Measurements from ENCODE around the gene ROBO1.
"Not testable (repeated sequence)": the region's sequence is repeated elsewhere in the genome, so short reads cannot be mapped to it uniquely, and the experiment has no call there.

Gene ROBO1

GRCh38 chr3:78721771-78722543, 1045.8 kb downstream of the ROBO1 start:
- no peak for DNase-seq

GRCh38 chr3:78718707-78719106, 1049.1 kb downstream of the ROBO1 start:
- no peak for DNase-seq

- DNase-seq, result no peak
Observed at GRCh38 chr3:78717041-78717440, 1050.8 kb downstream of the ROBO1 start.

GRCh38 chr3:78712941-78713340, 1054.9 kb downstream of the ROBO1 start:
- DNase-seq, result no peak

GRCh38 chr3:78712270-78712669, 1055.5 kb downstream of the ROBO1 start:
- no peak for DNase-seq

GRCh38 chr3:78708565-78709073, 1059.2 kb downstream of the ROBO1 start:
- no peak for DNase-seq

- no peak for DNase-seq
Observed at GRCh38 chr3:78707609-78708008, 1060.2 kb downstream of the ROBO1 start.

- no peak for DNase-seq
Observed at GRCh38 chr3:78706906-78707523, 1060.8 kb downstream of the ROBO1 start.

- DNase-seq, result no peak
Observed at GRCh38 chr3:78703944-78704343, 1063.9 kb downstream of the ROBO1 start.

- DNase-seq, result no peak
Observed at GRCh38 chr3:78701537-78701936, 1066.3 kb downstream of the ROBO1 start.

- DNase-seq, result no peak
Observed at GRCh38 chr3:78698431-78698830, 1069.4 kb downstream of the ROBO1 start.

- DNase-seq, result no peak
Observed at GRCh38 chr3:78697426-78697825, 1070.4 kb downstream of the ROBO1 start.

- no peak for DNase-seq
Observed at GRCh38 chr3:78690766-78691165, 1077.0 kb downstream of the ROBO1 start.

GRCh38 chr3:78689378-78689777, 1078.4 kb downstream of the ROBO1 start:
- DNase-seq, result no peak

GRCh38 chr3:78687520-78687919, 1080.3 kb downstream of the ROBO1 start:
- DNase-seq, result no peak

GRCh38 chr3:78683284-78683683, 1084.5 kb downstream of the ROBO1 start:
- no peak for DNase-seq

GRCh38 chr3:78675119-78675805, 1092.5 kb downstream of the ROBO1 start:
- not testable (repeated sequence) for DNase-seq

GRCh38 chr3:78670746-78671145, 1097.1 kb downstream of the ROBO1 start:
- no peak for DNase-seq

- no peak for DNase-seq
Observed at GRCh38 chr3:78670094-78670493, 1097.7 kb downstream of the ROBO1 start.

GRCh38 chr3:78668302-78668701, 1099.5 kb downstream of the ROBO1 start:
- DNase-seq, result no peak

GRCh38 chr3:78666470-78666800, 1101.4 kb downstream of the ROBO1 start:
- DNase-seq, result no peak

GRCh38 chr3:78665776-78666469, 1101.9 kb downstream of the ROBO1 start:
- DNase-seq, result no peak

- DNase-seq, result no peak
Observed at GRCh38 chr3:78665101-78665500, 1102.7 kb downstream of the ROBO1 start.
